ENCODE measurements around the gene INTS4.

INTS4 gene

DNA sequence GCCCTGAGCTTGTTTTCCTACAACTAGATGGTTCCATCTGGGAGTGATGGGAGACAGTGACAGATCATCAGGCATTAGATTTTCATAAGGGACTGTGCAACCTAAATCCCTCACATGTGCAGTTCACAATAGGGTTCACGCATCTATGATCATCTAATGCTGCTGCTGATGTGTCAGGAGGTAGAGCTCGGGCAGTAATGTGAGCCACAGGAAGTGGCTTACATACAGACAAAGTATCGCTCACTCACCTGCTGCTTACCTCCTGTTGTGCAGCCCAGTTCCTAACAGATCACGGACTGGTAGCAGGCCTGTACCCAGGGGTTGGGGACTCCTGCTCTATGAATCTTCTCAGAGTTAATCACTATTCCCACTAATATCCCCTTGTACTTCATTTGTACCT, 161.2 kb downstream of the INTS4 start:
- Histone ChIP-seq H3K9me3 (no peaks in the 10 kb centered on the region), H3K27ac (no peak overlapping the region), H3K36me3 (no peaks in the 10 kb centered on the region), H3K4me1 (ENCODE audit: control insufficient read depth in 1 of 2, insufficient read depth in 1 of 2, low read depth in 1 of 2, low read length in 1 of 2) (no peaks in the 10 kb centered on the region), H3K4me3 (ENCODE audit: low read depth in 1 of 2, low read length in 1 of 2) (no peak overlapping the region), H3K27me3 (no peaks in the 10 kb centered on the region)
- TF ChIP-seq, protein P1, sequence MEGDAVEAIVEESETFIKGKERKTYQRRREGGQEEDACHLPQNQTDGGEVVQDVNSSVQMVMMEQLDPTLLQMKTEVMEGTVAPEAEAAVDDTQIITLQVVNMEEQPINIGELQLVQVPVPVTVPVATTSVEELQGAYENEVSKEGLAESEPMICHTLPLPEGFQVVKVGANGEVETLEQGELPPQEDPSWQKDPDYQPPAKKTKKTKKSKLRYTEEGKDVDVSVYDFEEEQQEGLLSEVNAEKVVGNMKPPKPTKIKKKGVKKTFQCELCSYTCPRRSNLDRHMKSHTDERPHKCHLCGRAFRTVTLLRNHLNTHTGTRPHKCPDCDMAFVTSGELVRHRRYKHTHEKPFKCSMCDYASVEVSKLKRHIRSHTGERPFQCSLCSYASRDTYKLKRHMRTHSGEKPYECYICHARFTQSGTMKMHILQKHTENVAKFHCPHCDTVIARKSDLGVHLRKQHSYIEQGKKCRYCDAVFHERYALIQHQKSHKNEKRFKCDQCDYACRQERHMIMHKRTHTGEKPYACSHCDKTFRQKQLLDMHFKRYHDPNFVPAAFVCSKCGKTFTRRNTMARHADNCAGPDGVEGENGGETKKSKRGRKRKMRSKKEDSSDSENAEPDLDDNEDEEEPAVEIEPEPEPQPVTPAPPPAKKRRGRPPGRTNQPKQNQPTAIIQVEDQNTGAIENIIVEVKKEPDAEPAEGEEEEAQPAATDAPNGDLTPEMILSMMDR (IDR thresholded peaks at IDR 0.05): no peak

GRCh38 chr11:77828926-77829325, 165.5 kb downstream of the INTS4 start:
- Histone ChIP-seq H3K27ac (no peak overlapping the region), H3K4me3 (ENCODE audit: low read depth in 1 of 2, low read length in 1 of 2) (no peak overlapping the region), H3K4me1 (ENCODE audit: control insufficient read depth in 1 of 2, insufficient read depth in 1 of 2, low read depth in 1 of 2, low read length in 1 of 2) (no peaks in the 10 kb centered on the region), H3K27me3 (no peaks in the 10 kb centered on the region), H3K36me3 (no peaks in the 10 kb centered on the region), H3K9me3 (no peaks in the 10 kb centered on the region)
- TF ChIP-seq, protein P1 (IDR thresholded peaks at IDR 0.05): no peak

Measured in neutrophil (primary cell).